HG03558 (cell line): ENCODE measurements around the gene FAM171A1.

ENCODE experiments used
- ATAC-seq: cut with Tn5 transposase; IDR thresholded peaks from one replicate; pipeline ENCODE4 v1.9.1; 2021; ENCODE audit warnings: moderate number of reproducible peaks; ENCODE audit not compliant: unreplicated experiment; ENCODE audit errors: extremely low read depth

The FAM171A1 gene

GRCh38 chr10:15183689-15184481 is 187.2 kb downstream of the FAM171A1 start:
- no peak for ATAC-seq

DNA sequence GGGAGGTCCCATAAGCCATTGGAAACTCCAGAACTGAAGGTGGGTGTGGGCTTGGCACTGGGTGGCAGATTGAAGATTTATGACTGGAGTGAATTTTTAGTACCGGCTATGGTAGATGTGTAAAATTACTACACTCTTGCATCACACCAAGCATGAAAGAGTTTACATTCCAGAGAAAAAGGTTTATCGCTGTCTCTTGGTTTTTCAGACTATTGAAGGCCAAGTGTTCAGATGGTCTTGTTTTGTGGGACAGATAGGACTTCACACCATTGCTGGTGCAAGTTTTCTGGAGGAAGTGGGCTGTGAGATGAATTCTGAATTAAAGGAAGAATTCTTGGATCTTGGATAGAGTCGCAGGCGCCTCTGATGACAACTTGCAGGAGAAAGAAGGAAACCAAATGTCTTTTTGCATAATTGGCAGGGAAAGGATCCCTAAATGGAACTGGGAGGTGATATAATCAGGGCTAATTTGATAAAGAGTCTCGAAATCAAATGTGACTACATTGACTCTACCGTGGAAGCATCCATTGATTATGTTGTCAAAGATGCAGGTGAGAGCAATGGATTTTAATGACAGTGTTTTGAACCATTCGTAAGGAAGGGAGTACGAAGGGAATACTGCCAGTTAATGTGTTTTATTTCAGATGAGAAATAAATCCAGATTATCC is 188.4 kb downstream of the FAM171A1 start:
- no peak for ATAC-seq

DNA sequence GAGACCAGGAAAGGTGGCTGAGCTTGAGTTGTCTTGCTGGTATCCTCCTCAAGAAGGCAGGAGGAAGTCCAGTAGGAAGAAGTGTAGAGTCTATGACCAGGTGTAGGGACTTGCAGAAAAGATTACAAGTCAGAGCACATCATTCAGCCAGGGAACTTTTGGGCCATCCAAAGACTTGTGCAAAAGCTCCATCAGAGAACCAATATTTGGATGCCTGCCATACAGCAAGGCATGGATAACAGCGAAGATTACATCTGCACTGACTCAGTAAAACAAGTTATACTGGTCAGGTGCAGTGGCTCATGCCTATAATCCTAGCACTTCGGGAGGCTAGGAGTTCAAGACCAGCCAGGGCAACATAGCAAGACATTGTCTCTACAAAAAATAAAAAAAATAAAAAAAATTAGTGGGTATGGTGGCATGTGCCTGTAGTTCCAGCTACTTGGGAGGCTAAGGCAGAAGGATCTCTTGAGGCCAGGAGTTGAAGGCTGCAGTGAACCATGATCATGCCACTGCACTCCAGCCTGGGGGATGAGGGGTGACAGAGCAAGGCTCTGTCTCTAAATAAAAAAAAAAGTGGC is 189.4 kb downstream of the FAM171A1 start:
- no peak for ATAC-seq

DNA sequence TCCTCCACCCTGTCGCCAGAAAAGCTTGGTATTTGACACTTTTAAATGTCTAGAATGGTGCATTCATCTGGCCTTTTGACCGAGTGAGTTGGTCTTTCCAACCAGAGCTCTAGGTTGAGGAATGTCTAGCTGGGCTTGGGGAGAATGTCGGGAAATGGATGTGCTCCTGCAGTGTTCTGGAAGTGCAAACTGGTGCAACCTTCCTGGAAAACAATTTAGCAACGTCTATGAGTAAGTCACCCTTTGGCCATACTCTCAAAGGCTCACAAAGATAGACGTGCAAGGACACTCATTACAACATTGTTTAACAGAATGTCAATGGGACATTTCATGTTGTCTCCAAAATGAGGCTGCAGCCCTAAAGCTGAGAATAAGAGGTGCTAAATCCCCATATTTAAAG is 190.4 kb downstream of the FAM171A1 start:
- no peak for ATAC-seq

GRCh38 chr10:15176269-15176668 is 194.8 kb downstream of the FAM171A1 start:
- ATAC-seq = no peak

- no peak for ATAC-seq
Observed at GRCh38 chr10:15175587-15175986, 195.5 kb downstream of the FAM171A1 start.

- no peak for ATAC-seq
Observed at GRCh38 chr10:15172306-15172840, 198.7 kb downstream of the FAM171A1 start.

DNA sequence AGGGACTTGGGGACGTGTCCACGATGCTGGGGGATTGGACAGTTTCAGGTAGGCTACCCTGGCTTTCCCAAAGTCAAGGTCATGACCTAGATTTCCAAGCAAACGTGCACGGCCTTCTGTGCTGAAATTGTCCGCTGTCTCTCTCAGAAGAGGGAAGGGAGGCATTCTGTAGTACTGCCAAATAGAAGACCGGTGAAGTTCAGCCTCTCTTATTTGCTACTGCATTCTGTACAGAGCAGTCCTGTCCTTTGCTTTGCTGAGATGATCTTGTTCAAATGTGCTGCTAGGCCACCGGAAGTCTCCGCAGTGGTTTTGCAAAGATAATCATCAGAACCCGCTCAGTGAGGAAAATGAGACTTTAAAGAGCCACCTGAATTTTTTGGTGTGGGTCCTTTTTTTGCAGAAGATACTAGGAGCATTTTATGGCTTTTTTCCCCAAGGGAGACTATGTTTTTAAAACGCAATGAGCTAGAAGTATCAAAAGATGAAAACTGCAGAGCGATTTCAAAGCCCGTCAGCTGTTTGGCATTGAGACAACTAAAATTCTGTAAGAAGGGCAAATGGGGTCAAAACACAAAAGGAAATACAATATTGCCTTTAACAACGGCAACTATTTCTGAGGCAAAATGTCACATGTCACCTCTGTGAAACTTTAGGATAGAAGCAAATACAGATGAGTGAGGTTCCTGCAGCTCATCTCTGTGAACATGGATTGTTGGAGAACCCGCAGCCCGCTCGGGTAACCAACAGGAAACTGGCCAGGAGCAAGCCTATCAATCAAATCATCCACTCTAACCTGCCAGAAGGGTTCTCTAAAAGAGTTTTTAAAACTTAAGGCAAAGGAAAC is 201.3 kb downstream of the FAM171A1 start:
- ATAC-seq = no peak

- peak; percentile 42 for ATAC-seq
Observed at GRCh38 chr10:15168786-15169554, 202.1 kb downstream of the FAM171A1 start.

- ATAC-seq = peak; percentile 68
Observed at GRCh38 chr10:15168291-15168785, 202.8 kb downstream of the FAM171A1 start, which contains the start of gene NMT2. NMT2 (minus strand) TSS chr10:15168693; CDS start chr10:15168612, 81 bp downstream.

DNA sequence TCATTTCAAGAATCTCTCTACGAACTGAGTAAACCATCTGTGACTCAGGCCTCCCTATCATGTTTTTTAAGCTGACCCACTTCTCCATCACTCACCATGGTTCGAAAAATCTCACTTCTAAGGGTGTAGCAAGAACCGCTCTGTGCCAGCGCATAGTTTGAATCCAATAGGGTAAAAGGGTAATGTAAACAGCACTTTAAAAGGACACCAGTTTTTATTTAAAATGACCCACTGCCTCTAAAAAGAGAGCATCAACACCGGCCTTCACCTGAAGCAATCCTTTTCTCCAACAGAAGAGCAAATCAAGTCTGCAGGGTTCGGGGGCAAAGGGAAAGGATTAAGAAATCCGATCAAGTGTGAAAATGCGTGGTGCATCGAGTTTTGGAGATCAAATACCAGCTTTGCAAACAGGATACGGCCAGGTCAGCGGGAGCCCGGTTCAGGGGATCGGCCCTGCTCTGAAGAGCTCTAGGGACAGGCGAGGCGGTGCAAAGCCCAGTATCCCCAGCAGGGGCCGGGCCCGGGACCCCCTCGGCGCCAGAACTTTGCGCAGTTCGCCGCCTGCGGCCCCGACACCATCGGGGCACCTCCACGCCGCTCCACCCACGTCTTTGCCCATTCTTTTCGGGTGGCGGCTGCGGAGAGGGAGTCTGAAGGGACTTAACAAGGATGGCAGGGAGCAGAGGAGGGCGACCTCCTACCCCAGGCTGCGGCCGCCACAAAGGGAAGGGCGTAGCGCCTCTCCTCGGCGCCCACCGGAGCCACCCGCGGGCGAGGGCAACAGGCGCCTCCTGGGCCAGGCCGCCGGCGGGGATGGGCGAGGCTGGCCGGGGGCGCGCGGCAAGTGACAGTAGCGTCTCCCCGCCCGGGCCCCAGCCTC is 203.4 kb downstream of the FAM171A1 start:
- ATAC-seq = peak; percentile 23

DNA sequence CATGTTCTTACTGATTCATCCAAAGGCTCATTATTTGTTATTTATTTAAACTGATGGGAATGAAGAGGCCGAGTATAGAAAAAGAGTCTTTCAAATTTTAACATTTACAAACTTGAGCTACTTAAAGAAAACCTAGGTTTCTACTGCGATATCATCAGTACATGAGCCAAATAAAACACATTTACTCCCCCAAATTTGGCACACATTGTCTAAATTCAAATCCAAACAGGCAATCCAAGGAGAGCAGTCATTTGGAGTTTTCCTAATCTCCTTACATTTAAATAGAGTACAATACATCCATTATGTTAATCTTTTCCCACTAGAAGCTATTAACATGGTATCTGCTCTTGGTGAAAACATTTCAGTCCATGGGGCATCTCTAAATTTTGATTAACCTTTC is 204.8 kb downstream of the FAM171A1 start:
- no peak for ATAC-seq

DNA sequence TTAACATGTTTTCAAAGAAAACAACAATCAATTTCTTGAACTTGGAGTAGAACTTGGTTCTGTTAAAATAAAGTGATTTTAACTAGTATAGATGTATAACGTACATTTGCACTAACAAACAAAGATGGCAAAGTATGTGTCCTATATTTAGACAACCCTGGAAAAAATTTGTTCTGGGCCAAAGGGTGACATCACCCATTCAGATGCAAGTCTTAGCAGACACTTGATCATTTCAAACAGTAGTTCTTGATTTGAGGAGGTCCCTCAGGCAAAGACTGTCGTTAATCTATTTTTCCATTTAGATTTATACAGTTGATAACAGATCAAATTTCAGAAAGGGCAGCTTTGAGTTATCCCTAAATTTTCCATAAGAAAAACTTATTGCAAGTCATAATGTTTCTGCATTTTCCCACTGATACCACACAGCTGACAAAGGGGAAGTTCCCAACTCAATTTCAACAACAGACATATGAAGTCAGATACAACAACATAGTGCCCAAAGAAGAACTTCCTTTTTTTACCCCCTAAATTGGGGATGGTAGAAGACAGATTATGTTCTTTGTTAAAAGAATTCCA is 207.7 kb downstream of the FAM171A1 start:
- ATAC-seq = no peak
